Measurements from ENCODE around the gene ACD. TPM values are rescaled to one million over a fixed set of nuclear protein-coding genes. Genes with fewer than 3 reads are reported as not detected.

ACD gene
- total and polyA plus RNA-seq, 2 of the 8 experiments (the other 6 are each of a cell fraction or from before 2014, with no cell fraction given), result 34.8 to 58.0 TPM

DNA sequence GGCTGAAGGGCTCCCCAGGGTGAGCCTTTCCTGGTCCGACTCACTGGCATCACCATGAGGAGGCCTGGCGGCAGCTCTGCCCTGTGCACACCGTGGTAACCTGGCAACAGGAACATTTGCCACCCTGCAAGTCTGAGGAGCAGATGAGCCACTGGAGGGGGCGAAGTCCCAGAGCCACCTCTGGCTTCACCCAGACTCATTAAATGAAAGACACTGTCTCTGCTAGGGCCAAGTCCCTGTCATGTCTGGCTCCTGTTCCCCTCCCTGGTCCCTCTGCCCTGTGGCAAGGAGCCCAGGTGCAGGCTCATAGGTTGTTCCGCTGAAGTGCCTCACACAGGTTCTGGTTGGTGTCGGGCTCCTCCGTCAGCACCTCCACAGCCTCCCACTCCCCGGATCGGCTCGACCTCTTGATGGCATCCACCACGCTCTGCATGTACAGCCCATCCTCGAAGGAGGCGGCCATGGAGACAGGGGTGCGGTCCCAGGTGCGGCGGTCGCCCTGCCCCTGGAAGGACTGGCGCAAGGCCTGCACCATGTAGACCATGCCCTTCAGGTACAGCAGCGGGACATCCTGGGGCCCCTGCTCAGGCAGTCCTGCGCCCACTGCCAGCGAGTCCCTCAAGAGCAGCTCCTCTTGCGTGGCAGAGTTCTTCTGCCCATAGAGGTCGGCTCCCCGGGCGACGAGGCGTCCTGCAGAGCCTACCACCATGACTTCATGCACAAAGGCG, 15.0 kb upstream of the ACD start:
- Histone ChIP-seq H3K79me2 (ENCODE audit: control insufficient read depth in 1 of 2, insufficient read depth in 2 of 2, low read length in 2 of 2) (no peaks in the 10 kb centered on the region), H3K9ac (replicated peaks in 1 of 4; ENCODE audit: extremely low read depth in 1 of 4, low read depth in 3 of 4, low read length in 3 of 4) (no peak overlapping the region), H2AFZ (ENCODE audit: low read length) (no peak overlapping the region), H2BK20ac (ENCODE audit: low read length) (no peak overlapping the region), H4K8ac (ENCODE audit: extremely low read depth, insufficient read depth, low read length) (peak overlapping the region; percentile 0; the same call in 1 of the 2 replicates), H3K18ac (ENCODE audit: extremely low read depth, low read length) (no peak overlapping the region), H3K14ac (ENCODE audit: insufficient read length) (no peak overlapping the region), H3K23ac (ENCODE audit: insufficient read length) (no peak overlapping the region), H3K4me3 (ENCODE audit: extremely low read depth in 1 of 4, insufficient read depth in 2 of 4, low read depth in 3 of 4, low read length in 4 of 4) (no peak overlapping the region), H4K20me1 (replicated peaks in 1 of 2; ENCODE audit: control insufficient read depth in 1 of 2, insufficient read depth in 2 of 2, low read length in 2 of 2) (peaks cover 0 to 10% of the 10 kb centered on the region in 2 experiments), H4K91ac (replicated peaks; ENCODE audit: insufficient read length, low read length) (no peak overlapping the region), H2BK120ac (replicated peaks; ENCODE audit: low read depth, low read length) (no peak overlapping the region), H3K56ac (replicated peaks; ENCODE audit: insufficient read length, low read depth, low read length) (no peak overlapping the region), H3K4ac (replicated peaks; ENCODE audit: insufficient read length, low read depth, low read length) (no peak overlapping the region), H3K27me3 (replicated peaks in 1 of 4; ENCODE audit: control insufficient read depth in 3 of 4, extremely low read depth in 1 of 4, insufficient read depth in 3 of 4, low read length in 3 of 4) (no peaks in the 10 kb centered on the region), H3K4me2 (ENCODE audit: insufficient read depth in 1 of 2, low read depth in 2 of 2, low read length in 2 of 2) (no peak overlapping the region), H2BK5ac (ENCODE audit: low read depth, low read length) (peak overlapping the region; percentile 24; the same call in 1 of the 2 replicates), H3K27ac (ENCODE audit: low read depth, low read length) (no peak overlapping the region), H4K5ac (ENCODE audit: insufficient read length, low read depth, low read length) (no peak overlapping the region), H3K23me2 (ENCODE audit: low read depth, low read length) (no peaks in the 10 kb centered on the region), H3K9me3 (ENCODE audit: insufficient read depth in 2 of 2, low read depth in 1 of 2, low read length in 1 of 2) (no peaks in the 10 kb centered on the region), H3K36me3 (ENCODE audit: control insufficient read depth in 2 of 4, insufficient read depth in 4 of 4, low read length in 3 of 4) (0 out of 8 replicates have a peak, but pooled peaks cover 0 to 3% (median 0%) of the 10 kb centered on the region in 4 experiments), H2BK12ac (ENCODE audit: low read depth, low read length) (no peak overlapping the region), H3K4me1 (replicated peaks in 1 of 4; ENCODE audit: control insufficient read depth in 3 of 4, insufficient read depth in 4 of 4, low read length in 3 of 4) (peaks cover 0 to 3% (median 0%) of the 10 kb centered on the region in 4 experiments; a peak in 1 of 7 replicates), H3K79me1 (ENCODE audit: low read depth, low read length) (no peaks in the 10 kb centered on the region; the same call in none of the 2 replicates), H2BK15ac (ENCODE audit: low read length) (no peak overlapping the region), H2AK5ac (ENCODE audit: low read depth, low read length) (no peak overlapping the region)
- ChIA-PET POLR2A (ENCODE audit: partially characterized antibody) (interaction anchor here (0.8 to 0.9 kb wide), 2 partner anchors 144 to 165 kb away, joined by 3 to 4 read pairs; no protein-coding TSS in a partner anchor), CTCF (ENCODE audit: partially characterized antibody) (interaction anchor here (0.6 to 5.5 kb wide), 9 partner anchors 9 to 541 kb away, joined by 3 to 46 read pairs (median 15); partner anchors contain the start of gene NUTF2)
- FAIRE-seq (no peak), DNase-seq (ENCODE audit: low read depth in 1 of 2, low spot score in 2 of 2) (no peak)
- 96% methylated on average over 28 of the region's 28 CpGs; no CpG with 5 or more reads in 1 of the 2 experiments for WGBS, 2 experiments (ENCODE audit: extremely low coverage in 1 of 2, insufficient coverage in 1 of 2, insufficient read length in 1 of 2, insufficient replicate concordance in 2 of 2, low coverage in 1 of 2, low lambda C conversion rate in 2 of 2, missing lambda C conversion rate in 1 of 2)
- TF ChIP-seq RFX5 (IDR thresholded peaks at IDR 0.05; ENCODE audit: borderline replicate concordance, low read depth, low read length) (no peak), SIRT6 (IDR thresholded peaks at IDR 0.05; ENCODE audit: low read length) (no peak), GABPA (IDR thresholded peaks at IDR 0.05; ENCODE audit: borderline replicate concordance, insufficient read depth, low read length) (no peak), RAD21 (IDR thresholded peaks at IDR 0.05 in 1 of 2, conservative IDR thresholded peaks at IDR 0.05 in 1 of 2; ENCODE audit: low read depth in 2 of 2, low read length in 2 of 2) (no peak), POLR2A (IDR thresholded peaks at IDR 0.05; ENCODE audit: control extremely low read depth in 1 of 2, low read depth in 2 of 2, low read length in 2 of 2) (no peak), EP300 (IDR thresholded peaks at IDR 0.05; ENCODE audit: borderline replicate concordance in 1 of 2, low read depth in 2 of 2, low read length in 2 of 2) (no peak), SUZ12 (IDR thresholded peaks at IDR 0.05; ENCODE audit: low read length) (no peak), ZNF274 (IDR thresholded peaks at IDR 0.05; ENCODE audit: borderline replicate concordance, extremely low read depth, low read length) (no peak), HDAC2 (IDR thresholded peaks at IDR 0.05; ENCODE audit: borderline replicate concordance in 1 of 2, low read depth in 2 of 2, low read length in 2 of 2) (no peak), CBX5 (IDR thresholded peaks at IDR 0.05; ENCODE audit: low read depth, low read length) (no peak), KDM1A (IDR thresholded peaks at IDR 0.05; ENCODE audit: borderline replicate concordance, low read length) (no peak), ASH2L (IDR thresholded peaks at IDR 0.05; ENCODE audit: low read length) (no peak)
